ENCODE measurements around the gene SCD5.

- TF ChIP-seq POLR2A (IDR thresholded peaks at IDR 0.05): no peak
- TF ChIP-seq, protein P1, sequence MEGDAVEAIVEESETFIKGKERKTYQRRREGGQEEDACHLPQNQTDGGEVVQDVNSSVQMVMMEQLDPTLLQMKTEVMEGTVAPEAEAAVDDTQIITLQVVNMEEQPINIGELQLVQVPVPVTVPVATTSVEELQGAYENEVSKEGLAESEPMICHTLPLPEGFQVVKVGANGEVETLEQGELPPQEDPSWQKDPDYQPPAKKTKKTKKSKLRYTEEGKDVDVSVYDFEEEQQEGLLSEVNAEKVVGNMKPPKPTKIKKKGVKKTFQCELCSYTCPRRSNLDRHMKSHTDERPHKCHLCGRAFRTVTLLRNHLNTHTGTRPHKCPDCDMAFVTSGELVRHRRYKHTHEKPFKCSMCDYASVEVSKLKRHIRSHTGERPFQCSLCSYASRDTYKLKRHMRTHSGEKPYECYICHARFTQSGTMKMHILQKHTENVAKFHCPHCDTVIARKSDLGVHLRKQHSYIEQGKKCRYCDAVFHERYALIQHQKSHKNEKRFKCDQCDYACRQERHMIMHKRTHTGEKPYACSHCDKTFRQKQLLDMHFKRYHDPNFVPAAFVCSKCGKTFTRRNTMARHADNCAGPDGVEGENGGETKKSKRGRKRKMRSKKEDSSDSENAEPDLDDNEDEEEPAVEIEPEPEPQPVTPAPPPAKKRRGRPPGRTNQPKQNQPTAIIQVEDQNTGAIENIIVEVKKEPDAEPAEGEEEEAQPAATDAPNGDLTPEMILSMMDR (IDR thresholded peaks at IDR 0.05): no peak
These were observed 33.5 kb downstream of the SCD5 start for GRCh38 chr4:82765134-82765533.

Measured in Peyer's patch (tissue), 4 donors.